Measurements from ENCODE around the gene FSIP1.

The FSIP1 gene

DNA sequence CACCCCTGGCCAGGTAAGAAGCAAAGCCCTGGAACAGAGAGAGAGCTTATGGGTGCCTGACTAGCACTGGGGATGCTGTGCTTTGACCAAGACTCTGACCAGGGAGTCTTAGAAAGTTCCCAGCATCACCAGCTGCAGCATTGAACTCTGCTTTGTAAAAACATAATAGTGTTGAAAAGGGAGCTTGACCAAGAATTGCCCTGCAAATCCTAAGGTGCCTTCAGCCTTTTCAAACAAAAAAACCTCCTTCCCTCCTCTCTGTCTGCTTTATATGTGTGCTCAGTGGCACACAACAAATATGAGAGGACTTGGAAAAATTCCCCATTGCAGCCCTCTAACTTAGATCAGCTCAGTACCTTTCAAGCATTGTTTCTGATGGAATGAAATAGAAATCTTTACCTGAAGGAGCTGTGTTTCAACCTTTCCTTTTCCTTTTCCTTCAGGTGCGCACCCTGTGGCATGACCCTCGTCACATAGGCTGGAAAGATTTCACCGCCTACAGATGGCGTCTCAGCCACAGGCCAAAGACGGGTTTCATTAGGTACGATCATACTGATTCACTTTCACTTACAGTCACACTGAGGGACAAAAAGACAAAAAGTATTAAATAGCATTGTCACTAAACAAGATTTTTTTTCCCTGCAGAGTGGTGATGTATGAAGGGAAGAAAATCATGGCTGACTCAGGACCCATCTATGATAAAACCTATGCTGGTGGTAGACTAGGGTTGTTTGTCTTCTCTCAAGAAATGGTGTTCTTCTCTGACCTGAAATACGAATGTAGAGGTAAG lies 188.8 kb downstream of the FSIP1 start:
- H3K4me3 ChIP-seq (ENCODE audit: low read length in 2 of 2), result peak overlapping the region in 1 of 2 donors; percentile 22
- peak overlapping the region; percentile 59 to 60 for H3K27ac ChIP-seq (ENCODE audit: low read depth in 2 of 2, low read length in 2 of 2)
- peaks cover 68 to 77% of the 10 kb centered on the region in 2 donors for H3K36me3 ChIP-seq (ENCODE audit: control insufficient read depth in 2 of 2, insufficient read depth in 2 of 2, low read length in 2 of 2)
- H3K9ac ChIP-seq (ENCODE audit: low read depth in 1 of 2, low read length in 2 of 2), result peak overlapping the region; percentile 28 to 51
- H3K4me1 ChIP-seq (ENCODE audit: control insufficient read depth in 2 of 2, insufficient read depth in 2 of 2, low read length in 2 of 2), result peaks cover 28 to 54% of the 10 kb centered on the region in 2 donors
- H3K27me3 ChIP-seq (ENCODE audit: control insufficient read depth in 2 of 2, insufficient read depth in 2 of 2, low read length in 2 of 2), result no peaks in the 10 kb centered on the region
- no peaks in the 10 kb centered on the region for H3K9me3 ChIP-seq (ENCODE audit: control insufficient read depth in 2 of 2, low read length in 2 of 2)

DNA sequence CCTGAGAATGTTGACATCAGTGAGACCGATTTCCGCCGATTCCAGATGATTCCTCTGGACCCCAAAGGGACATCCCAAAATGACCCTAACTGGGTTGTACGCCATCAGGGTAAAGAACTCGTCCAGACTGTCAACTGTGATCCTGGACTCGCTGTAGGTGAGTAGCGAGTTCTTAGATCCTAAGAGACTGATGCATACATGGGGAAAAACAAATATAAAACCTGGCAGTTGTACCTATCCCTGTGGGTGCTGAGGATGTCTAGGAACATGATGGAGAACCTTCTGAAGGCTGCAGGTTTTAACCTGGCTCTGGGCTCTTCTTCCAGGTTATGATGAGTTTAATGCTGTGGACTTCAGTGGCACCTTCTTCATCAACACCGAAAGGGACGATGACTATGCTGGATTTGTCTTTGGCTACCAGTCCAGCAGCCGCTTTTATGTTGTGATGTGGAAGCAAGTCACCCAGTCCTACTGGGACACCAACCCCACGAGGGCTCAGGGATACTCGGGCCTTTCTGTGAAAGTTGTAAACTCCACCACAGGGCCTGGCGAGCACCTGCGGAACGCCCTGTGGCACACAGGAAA lies 189.5 kb downstream of the FSIP1 start:
- Histone ChIP-seq H3K27me3 (ENCODE audit: control insufficient read depth in 2 of 2, insufficient read depth in 2 of 2, low read length in 2 of 2) (no peaks in the 10 kb centered on the region), H3K9ac (ENCODE audit: low read depth in 1 of 2, low read length in 2 of 2) (peak overlapping the region in 1 of 2 donors; percentile 28), H3K4me3 (ENCODE audit: low read length in 2 of 2) (no peak overlapping the region), H3K4me1 (ENCODE audit: control insufficient read depth in 2 of 2, insufficient read depth in 2 of 2, low read length in 2 of 2) (peaks cover 28 to 49% of the 10 kb centered on the region in 2 donors), H3K36me3 (ENCODE audit: control insufficient read depth in 2 of 2, insufficient read depth in 2 of 2, low read length in 2 of 2) (peaks cover 75 to 84% of the 10 kb centered on the region in 2 donors), H3K27ac (ENCODE audit: low read depth in 2 of 2, low read length in 2 of 2) (peak overlapping the region; percentile 59 to 60), H3K9me3 (ENCODE audit: control insufficient read depth in 2 of 2, low read length in 2 of 2) (no peaks in the 10 kb centered on the region)

DNA sequence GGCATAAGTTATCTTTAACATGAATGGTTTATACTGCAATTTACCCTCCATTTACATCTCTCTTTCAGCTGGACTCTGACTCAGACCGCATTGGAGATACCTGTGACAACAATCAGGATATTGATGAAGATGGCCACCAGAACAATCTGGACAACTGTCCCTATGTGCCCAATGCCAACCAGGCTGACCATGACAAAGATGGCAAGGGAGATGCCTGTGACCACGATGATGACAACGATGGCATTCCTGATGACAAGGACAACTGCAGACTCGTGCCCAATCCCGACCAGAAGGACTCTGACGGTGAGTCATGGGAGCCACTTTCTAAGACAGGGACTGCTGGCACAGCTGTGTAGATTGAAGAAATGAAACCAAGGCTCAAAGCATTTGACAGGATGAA lies 190.1 kb downstream of the FSIP1 start:
- H3K36me3 ChIP-seq (ENCODE audit: control insufficient read depth in 2 of 2, insufficient read depth in 2 of 2, low read length in 2 of 2), result peaks cover 82 to 90% of the 10 kb centered on the region in 2 donors

DNA sequence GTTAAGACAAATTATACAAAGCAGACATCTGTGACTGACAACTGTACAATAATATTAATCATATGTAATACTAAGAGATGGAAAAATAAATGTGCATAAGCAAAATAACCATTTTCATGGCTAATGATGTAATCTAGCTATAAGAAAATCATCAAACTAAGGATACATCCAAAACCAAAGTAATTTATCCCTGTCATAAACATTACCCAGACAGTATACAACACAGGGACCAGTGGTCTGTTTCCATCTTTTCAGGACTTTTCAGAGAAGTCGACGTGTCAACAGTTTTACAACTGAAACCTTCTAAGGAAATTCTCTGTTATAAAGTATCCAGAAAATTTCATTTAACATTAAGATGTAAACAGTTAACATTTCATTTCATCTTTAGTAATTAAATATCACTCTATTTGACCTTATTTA lies 190.7 kb downstream of the FSIP1 start:
- Histone ChIP-seq H3K27ac (ENCODE audit: low read depth in 2 of 2, low read length in 2 of 2) (no peak overlapping the region), H3K9me3 (ENCODE audit: control insufficient read depth in 2 of 2, low read length in 2 of 2) (no peaks in the 10 kb centered on the region), H3K36me3 (ENCODE audit: control insufficient read depth in 2 of 2, insufficient read depth in 2 of 2, low read length in 2 of 2) (peaks cover 88 to 96% of the 10 kb centered on the region in 2 donors), H3K4me1 (ENCODE audit: control insufficient read depth in 2 of 2, insufficient read depth in 2 of 2, low read length in 2 of 2) (peaks cover 28 to 39% of the 10 kb centered on the region in 2 donors), H3K4me3 (ENCODE audit: low read length in 2 of 2) (no peak overlapping the region), H3K27me3 (ENCODE audit: control insufficient read depth in 2 of 2, insufficient read depth in 2 of 2, low read length in 2 of 2) (no peaks in the 10 kb centered on the region), H3K9ac (ENCODE audit: low read depth in 1 of 2, low read length in 2 of 2) (no peak overlapping the region)

More for the DNA sequence above, 190.1 kb downstream of the FSIP1 start:
- Histone ChIP-seq H3K9ac (ENCODE audit: low read depth in 1 of 2, low read length in 2 of 2) (no peak overlapping the region), H3K9me3 (ENCODE audit: control insufficient read depth in 2 of 2, low read length in 2 of 2) (no peaks in the 10 kb centered on the region), H3K27ac (ENCODE audit: low read depth in 2 of 2, low read length in 2 of 2) (peak overlapping the region in 1 of 2 donors; percentile 59), H3K4me3 (ENCODE audit: low read length in 2 of 2) (no peak overlapping the region), H3K4me1 (ENCODE audit: control insufficient read depth in 2 of 2, insufficient read depth in 2 of 2, low read length in 2 of 2) (peaks cover 27 to 42% of the 10 kb centered on the region in 2 donors), H3K27me3 (ENCODE audit: control insufficient read depth in 2 of 2, insufficient read depth in 2 of 2, low read length in 2 of 2) (no peaks in the 10 kb centered on the region)

DNA sequence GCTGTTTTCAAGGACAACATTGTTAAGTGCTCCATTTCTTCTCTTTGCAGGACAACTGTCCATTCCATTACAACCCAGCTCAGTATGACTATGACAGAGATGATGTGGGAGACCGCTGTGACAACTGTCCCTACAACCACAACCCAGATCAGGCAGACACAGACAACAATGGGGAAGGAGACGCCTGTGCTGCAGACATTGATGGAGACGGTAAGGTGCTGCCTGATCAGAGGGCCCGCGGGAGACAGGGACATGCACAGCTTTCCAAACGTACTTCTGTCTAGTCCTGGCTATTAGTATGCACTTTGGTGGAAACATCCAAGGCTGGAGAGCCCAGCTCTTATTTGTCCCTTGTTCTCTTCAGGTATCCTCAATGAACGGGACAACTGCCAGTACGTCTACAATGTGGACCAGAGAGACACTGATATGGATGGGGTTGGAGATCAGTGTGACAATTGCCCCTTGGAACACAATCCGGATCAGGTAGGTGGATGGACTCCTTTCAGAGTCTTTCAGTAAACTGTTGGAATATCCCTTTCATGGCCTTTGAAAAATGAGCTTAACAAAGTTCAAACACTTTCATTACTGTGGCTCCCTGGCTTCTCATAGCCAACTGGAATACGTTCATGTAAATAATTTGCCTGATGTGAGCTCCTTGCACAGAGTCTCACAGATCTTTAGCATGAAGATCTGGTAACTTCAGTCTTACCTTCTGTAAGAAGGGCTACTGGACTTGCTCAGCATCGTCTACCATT lies 191.3 kb downstream of the FSIP1 start:
- H3K9ac ChIP-seq (ENCODE audit: low read depth in 1 of 2, low read length in 2 of 2), result no peak overlapping the region
- H3K27ac ChIP-seq (ENCODE audit: low read depth in 2 of 2, low read length in 2 of 2), result no peak overlapping the region
- H3K4me3 ChIP-seq (ENCODE audit: low read length in 2 of 2), result no peak overlapping the region
- H3K27me3 ChIP-seq (ENCODE audit: control insufficient read depth in 2 of 2, insufficient read depth in 2 of 2, low read length in 2 of 2), result no peaks in the 10 kb centered on the region
- no peaks in the 10 kb centered on the region for H3K9me3 ChIP-seq (ENCODE audit: control insufficient read depth in 2 of 2, low read length in 2 of 2)
- peaks cover 25 to 39% of the 10 kb centered on the region in 2 donors for H3K4me1 ChIP-seq (ENCODE audit: control insufficient read depth in 2 of 2, insufficient read depth in 2 of 2, low read length in 2 of 2)
- peaks cover 94 to 98% of the 10 kb centered on the region in 2 donors for H3K36me3 ChIP-seq (ENCODE audit: control insufficient read depth in 2 of 2, insufficient read depth in 2 of 2, low read length in 2 of 2)

DNA sequence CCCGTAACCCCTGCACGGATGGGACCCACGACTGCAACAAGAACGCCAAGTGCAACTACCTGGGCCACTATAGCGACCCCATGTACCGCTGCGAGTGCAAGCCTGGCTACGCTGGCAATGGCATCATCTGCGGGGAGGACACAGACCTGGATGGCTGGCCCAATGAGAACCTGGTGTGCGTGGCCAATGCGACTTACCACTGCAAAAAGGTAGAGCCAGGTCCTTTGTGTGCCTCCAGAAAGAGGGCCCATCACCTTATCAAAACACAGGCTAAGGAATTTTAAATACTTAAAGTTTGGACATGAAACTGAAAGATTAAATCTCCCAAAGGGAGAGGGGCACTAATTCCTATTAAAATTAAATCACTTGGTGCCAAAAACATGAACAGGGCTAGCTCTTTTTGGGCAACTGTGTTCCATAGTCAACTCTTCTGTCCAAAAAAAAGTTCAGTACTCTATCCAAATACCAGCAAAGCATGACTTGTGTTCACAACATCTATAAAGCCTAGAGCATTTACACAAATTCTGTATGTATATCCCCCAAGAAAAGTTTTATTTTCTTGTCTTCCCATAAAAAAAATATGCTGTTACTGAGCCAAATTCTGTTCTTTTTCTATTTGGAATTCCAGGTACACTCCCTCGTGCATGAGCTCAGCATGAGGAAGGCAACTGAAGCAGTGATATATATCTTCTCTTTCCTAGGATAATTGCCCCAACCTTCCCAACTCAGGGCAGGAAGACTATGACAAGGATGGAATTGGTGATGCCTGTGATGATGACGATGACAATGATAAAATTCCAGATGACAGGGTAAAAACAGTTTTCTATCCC lies 192.6 kb downstream of the FSIP1 start:
- Histone ChIP-seq H3K27ac (ENCODE audit: low read depth in 2 of 2, low read length in 2 of 2) (no peak overlapping the region), H3K4me1 (ENCODE audit: control insufficient read depth in 2 of 2, insufficient read depth in 2 of 2, low read length in 2 of 2) (peaks cover 29 to 40% of the 10 kb centered on the region in 2 donors), H3K9me3 (ENCODE audit: control insufficient read depth in 2 of 2, low read length in 2 of 2) (no peaks in the 10 kb centered on the region), H3K27me3 (ENCODE audit: control insufficient read depth in 2 of 2, insufficient read depth in 2 of 2, low read length in 2 of 2) (no peaks in the 10 kb centered on the region), H3K9ac (ENCODE audit: low read depth in 1 of 2, low read length in 2 of 2) (no peak overlapping the region), H3K36me3 (ENCODE audit: control insufficient read depth in 2 of 2, insufficient read depth in 2 of 2, low read length in 2 of 2) (peaks cover 96 to 100% of the 10 kb centered on the region in 2 donors), H3K4me3 (ENCODE audit: low read length in 2 of 2) (no peak overlapping the region)

DNA sequence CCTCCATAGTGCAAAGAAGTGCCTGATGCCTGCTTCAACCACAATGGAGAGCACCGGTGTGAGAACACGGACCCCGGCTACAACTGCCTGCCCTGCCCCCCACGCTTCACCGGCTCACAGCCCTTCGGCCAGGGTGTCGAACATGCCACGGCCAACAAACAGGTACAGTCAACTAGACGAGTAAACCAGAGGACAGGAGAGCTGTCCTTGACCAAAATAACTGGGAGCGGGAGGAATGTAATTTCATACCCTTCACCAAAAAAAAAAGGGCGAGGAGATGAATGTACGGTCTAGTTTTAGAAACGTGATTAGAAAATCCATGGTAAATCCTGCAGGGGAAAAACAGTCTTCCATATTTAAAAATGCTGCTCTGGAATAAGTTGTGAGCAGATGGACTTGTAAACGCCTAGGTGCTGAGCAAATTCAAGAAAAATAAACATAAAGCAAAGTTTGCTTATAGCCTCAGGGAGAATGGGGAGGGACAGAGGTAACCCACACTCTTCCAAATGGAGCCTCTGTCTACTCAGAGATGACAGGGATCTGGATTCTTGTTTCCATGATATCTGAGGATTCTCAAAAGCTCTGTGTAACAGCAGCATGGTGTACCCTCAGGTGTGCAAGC lies 193.3 kb downstream of the FSIP1 start:
- H3K4me1 ChIP-seq (ENCODE audit: control insufficient read depth in 2 of 2, insufficient read depth in 2 of 2, low read length in 2 of 2), result peaks cover 36 to 44% of the 10 kb centered on the region in 2 donors
- H3K9me3 ChIP-seq (ENCODE audit: control insufficient read depth in 2 of 2, low read length in 2 of 2), result no peaks in the 10 kb centered on the region
- H3K27me3 ChIP-seq (ENCODE audit: control insufficient read depth in 2 of 2, insufficient read depth in 2 of 2, low read length in 2 of 2), result no peaks in the 10 kb centered on the region
- peaks cover 96 to 98% of the 10 kb centered on the region in 2 donors for H3K36me3 ChIP-seq (ENCODE audit: control insufficient read depth in 2 of 2, insufficient read depth in 2 of 2, low read length in 2 of 2)
- no peak overlapping the region for H3K9ac ChIP-seq (ENCODE audit: low read depth in 1 of 2, low read length in 2 of 2)
- H3K4me3 ChIP-seq (ENCODE audit: low read length in 2 of 2), result no peak overlapping the region
- H3K27ac ChIP-seq (ENCODE audit: low read depth in 2 of 2, low read length in 2 of 2), result no peak overlapping the region

DNA sequence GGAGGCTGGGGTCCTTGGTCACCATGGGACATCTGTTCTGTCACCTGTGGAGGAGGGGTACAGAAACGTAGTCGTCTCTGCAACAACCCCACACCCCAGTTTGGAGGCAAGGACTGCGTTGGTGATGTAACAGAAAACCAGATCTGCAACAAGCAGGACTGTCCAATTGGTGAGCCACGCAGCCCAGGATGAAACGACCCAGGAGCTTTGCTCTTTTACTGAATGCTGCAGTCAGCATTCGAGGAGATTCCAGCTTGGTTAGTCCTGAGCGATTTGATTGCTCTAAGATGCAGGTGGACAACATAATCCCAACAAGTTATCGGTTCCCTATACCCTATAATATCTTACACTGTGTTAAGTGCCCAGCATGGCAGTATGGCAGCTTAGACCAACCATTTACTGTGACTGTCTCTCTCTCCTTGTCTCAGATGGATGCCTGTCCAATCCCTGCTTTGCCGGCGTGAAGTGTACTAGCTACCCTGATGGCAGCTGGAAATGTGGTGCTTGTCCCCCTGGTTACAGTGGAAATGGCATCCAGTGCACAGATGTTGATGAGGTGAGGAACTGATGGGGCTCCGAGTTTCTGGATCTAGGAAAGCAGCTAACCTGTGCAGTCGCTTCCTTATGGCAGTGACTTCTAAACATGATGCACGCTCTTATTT lies 194.0 kb downstream of the FSIP1 start:
- H3K4me3 ChIP-seq (ENCODE audit: low read length in 2 of 2), result no peak overlapping the region
- H3K9ac ChIP-seq (ENCODE audit: low read depth in 1 of 2, low read length in 2 of 2), result no peak overlapping the region
- no peak overlapping the region for H3K27ac ChIP-seq (ENCODE audit: low read depth in 2 of 2, low read length in 2 of 2)
- H3K36me3 ChIP-seq (ENCODE audit: control insufficient read depth in 2 of 2, insufficient read depth in 2 of 2, low read length in 2 of 2), result peaks cover 96 to 99% of the 10 kb centered on the region in 2 donors
- no peaks in the 10 kb centered on the region for H3K27me3 ChIP-seq (ENCODE audit: control insufficient read depth in 2 of 2, insufficient read depth in 2 of 2, low read length in 2 of 2)
- no peaks in the 10 kb centered on the region for H3K9me3 ChIP-seq (ENCODE audit: control insufficient read depth in 2 of 2, low read length in 2 of 2)
- H3K4me1 ChIP-seq (ENCODE audit: control insufficient read depth in 2 of 2, insufficient read depth in 2 of 2, low read length in 2 of 2), result peaks cover 38 to 44% of the 10 kb centered on the region in 2 donors

Data from mucosa of rectum (tissue), 2 donors.